ENCODE results near the gene ATP13A4.

ATP13A4 gene

DNA sequence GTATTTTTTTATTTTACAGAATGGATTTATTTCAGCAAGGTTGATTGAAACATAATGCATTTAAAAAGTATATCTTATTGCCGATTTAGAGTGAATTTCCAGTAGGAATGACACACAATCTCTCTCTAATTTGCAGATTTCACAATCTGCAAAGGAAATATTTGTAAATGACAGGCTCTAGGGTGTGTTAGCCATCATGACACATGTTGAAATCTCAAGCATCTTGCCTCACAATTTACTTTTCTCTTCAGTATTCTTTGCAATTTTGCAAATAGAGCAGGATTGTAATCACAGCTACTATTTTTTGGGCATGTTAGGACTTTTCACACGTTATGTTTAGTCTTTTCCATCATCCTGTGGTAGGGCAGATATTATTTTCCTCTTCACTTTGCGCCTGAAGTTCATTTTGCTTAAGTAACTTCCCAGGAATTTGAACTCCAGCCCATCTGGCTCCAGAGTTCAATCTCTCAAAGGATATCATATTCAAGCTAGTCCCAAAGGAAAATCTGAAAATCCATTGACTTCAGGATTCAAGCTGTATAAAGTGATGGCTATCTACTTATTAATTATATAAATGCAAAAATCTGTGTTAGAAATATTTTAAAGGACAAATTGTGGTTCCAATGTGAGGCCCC is 55.4 kb downstream of the ATP13A4 start:
- in situ Hi-C loops (cut with HindIII; ENCODE audit: low sequenced_read_pairs): no loop called here

GRCh38 chr3:193498215-193498614 is 56.5 kb downstream of the ATP13A4 start:
- in situ Hi-C loops (cut with HindIII; ENCODE audit: low sequenced_read_pairs): no loop called here

DNA sequence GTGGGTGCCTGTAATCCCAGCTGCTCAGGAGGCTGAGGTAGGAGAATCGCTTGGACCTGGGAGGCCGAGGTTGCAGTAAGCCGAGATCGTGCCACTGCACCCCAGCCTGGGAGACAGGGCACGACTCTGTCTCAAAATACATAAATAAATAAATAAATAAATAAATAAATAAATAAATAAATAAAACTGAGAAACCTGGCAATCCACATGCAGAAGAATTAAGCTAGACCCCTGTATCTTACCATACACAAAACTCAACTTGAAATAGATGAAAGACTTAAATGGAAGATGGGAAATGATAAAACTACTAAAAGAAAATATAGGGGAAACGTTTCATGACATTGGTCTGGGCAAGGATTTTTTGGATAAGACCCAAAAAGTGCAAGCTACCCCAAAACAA is 58.0 kb downstream of the ATP13A4 start:
- in situ Hi-C loops (cut with HindIII; ENCODE audit: low sequenced_read_pairs): no loop called here

DNA sequence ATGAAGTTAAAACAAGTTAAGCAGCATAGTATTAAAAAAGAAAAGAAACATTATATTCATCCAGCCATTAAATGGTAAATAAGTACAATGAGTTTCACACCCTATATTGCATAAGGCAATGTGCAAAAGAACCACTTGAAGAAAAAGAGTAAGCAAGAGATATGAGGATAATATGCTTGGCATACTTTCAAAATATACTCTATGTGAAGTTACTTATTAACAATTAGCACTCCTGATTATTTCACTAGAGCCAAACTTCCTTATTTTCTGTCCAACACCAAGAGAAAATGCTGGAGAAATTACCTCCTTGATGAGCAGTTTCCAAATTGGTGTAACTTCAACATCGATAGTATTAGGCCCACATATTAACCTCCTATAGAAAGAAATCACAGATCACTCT is 63.7 kb downstream of the ATP13A4 start:
- in situ Hi-C loops (cut with HindIII; ENCODE audit: low sequenced_read_pairs): no loop called here

- in situ Hi-C loops (cut with HindIII; ENCODE audit: low sequenced_read_pairs): no loop called here
Measured at GRCh38 chr3:193490580-193490979, 64.1 kb downstream of the ATP13A4 start.

DNA sequence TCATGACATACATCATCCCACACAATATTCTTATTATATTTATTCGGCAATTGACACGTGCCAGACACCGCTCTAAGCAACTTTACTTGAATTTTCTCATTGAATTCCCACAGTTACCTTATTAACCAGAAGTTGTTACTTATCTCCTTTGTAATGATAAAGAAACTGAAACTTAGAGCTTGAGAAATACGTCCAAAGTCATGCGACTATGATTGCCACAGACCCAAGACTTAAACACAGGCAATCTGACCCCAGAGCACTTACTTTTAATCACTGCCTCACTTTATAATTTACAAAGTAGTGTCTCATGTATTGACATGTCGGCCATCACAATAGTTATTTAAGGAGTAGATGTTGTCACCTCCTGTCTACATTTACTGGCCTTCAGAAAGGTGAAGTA is 64.7 kb downstream of the ATP13A4 start:
- in situ Hi-C loops (cut with HindIII; ENCODE audit: low sequenced_read_pairs): no loop called here

DNA sequence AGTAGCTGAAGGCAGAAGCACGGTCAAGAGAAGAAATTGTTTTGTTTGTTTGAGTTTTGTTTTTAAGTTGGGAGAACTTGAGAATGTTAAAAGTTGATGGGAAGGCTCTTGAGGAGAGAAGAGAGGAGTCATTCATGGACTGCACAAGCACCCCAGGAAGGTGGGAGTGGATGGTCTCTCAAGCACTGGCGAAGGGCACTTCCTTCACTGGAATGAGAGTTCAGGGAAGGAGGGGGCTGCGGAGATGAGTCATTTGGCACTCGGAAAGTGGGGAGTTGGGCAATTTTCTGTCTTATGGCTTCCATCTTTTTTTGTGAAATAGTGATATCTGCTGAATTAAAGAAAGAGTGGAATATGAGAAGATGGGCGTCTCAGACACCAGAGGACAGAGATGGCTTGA is 66.0 kb downstream of the ATP13A4 start:
- in situ Hi-C loops (cut with HindIII; ENCODE audit: low sequenced_read_pairs): no loop called here

- in situ Hi-C loops (cut with HindIII; ENCODE audit: low sequenced_read_pairs): no loop called here
Measured at GRCh38 chr3:193483988-193484539, 70.6 kb downstream of the ATP13A4 start.

DNA sequence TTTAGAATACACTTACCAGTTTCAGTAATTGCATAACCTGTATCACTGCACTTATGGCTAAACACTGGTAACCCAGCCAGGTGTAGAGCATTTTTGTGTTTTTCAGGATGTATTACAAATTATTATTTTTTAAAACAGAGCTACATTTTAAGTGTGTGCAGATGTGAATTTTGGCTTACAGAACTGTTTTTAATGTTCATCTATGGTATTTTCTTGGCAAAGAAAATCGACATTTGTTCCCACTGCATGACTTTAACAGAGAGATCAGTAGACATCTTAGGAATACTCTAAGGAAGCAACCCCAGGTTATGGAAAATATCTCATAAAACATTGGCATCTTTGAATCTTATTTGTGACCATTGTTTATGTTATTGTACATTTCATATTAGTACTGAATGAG is 73.3 kb downstream of the ATP13A4 start:
- in situ Hi-C loops (cut with HindIII; ENCODE audit: low sequenced_read_pairs): no loop called here

DNA sequence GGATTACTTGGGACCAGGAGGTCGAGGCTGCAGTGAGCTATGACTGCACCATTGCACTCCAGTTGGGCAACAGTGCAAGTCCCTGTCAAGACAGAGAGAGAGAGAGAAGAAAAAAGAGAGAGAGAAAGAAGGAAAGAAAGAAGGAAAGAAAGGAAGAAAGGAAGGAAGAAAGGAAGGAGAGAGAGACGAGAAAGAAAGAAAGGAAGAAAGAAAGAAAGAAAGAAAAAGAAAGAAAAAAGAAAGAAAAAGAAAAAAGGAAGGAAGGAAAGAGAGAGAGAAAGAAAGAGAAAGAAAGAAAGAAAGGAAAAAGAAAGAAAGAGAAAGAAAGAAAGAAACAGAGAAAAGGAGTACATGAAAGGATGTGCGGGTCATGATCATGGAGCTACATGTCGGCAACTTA is 80.2 kb downstream of the ATP13A4 start:
- in situ Hi-C loops (cut with HindIII; ENCODE audit: low sequenced_read_pairs): no loop called here

GRCh38 chr3:193470710-193471109 is 84.0 kb downstream of the ATP13A4 start:
- in situ Hi-C loops (cut with HindIII; ENCODE audit: low sequenced_read_pairs): no loop called here

GRCh38 chr3:193465992-193466608 is 88.6 kb downstream of the ATP13A4 start:
- in situ Hi-C loops (cut with HindIII; ENCODE audit: low sequenced_read_pairs): no loop called here

- in situ Hi-C loops (cut with HindIII; ENCODE audit: low sequenced_read_pairs): loop anchor here (5.0 kb wide), 1 partner anchor 47 kb away; no protein-coding TSS in a partner anchor
Measured at GRCh38 chr3:193464889-193465288, 89.8 kb downstream of the ATP13A4 start.

GRCh38 chr3:193457526-193457925 is 97.2 kb downstream of the ATP13A4 start:
- in situ Hi-C loops (cut with HindIII; ENCODE audit: low sequenced_read_pairs): no loop called here

GRCh38 chr3:193452338-193452737 is 102.4 kb downstream of the ATP13A4 start:
- in situ Hi-C loops (cut with HindIII; ENCODE audit: low sequenced_read_pairs): no loop called here

DNA sequence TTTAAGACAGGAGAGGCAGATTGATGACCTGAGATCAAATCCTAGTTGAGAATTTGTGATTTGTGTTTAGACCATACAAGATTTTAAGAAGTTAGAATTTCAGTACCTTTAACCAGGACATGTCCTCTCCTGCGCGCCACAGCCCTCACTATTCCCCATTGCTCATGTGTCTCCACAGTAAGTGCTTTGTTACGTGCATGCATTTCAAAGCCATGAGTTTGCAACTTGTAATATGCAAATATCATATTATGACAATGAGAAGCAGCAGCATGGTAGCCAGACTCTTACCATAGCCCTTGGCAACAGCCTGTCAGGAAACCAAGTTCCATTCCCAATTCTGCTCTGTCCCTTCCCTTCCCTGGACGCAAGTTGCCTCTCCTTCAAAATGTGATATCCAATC is 102.8 kb downstream of the ATP13A4 start:
- in situ Hi-C loops (cut with HindIII; ENCODE audit: low sequenced_read_pairs): no loop called here

- in situ Hi-C loops (cut with HindIII; ENCODE audit: low sequenced_read_pairs): no loop called here
Measured at GRCh38 chr3:193446965-193447602, 107.6 kb downstream of the ATP13A4 start.

- in situ Hi-C loops (cut with HindIII; ENCODE audit: low sequenced_read_pairs): no loop called here
Measured at GRCh38 chr3:193439423-193439822, 115.3 kb downstream of the ATP13A4 start.

- in situ Hi-C loops (cut with HindIII; ENCODE audit: low sequenced_read_pairs): no loop called here
Measured at GRCh38 chr3:193418576-193419373, 135.9 kb downstream of the ATP13A4 start.

DNA sequence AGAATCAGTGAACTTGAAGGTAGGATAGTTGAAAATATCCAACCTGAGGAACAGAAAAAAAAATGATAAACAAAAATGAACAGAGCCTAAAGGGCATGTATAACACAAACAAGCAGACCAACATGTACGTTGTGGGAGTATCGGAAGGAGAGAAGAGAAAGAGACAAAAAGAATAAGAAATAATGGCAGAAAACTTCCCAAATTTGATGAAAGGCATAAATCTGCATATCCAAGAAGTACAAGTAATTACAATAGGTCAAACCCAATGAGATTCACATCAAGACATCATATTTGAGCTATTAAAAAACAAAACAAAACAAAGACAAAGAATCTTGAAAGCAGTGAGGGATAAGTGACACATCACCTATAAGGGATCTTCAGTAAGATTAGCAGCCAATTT is 138.1 kb downstream of the ATP13A4 start:
- in situ Hi-C loops (cut with HindIII; ENCODE audit: low sequenced_read_pairs): no loop called here

DNA sequence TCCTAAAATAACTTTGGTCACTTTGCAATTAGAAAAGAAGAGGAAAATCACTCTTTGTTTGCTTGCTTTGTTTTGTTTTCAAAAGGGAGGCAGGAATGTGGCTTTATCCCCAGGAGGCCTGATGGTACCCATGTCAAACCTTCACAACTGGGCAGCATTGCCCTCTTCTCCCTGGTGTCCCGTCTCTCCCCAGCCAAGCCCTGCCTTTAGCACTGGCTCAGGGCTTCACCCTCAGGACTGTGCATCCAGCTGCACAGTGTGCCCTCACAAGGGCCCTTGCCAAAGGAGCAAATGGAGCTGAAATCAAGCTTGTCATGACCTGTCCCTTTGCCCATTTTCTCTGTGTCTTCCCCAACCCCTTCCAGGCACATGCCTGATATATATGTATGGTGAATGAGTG is 147.0 kb downstream of the ATP13A4 start:
- in situ Hi-C loops (cut with HindIII; ENCODE audit: low sequenced_read_pairs): no loop called here

Measured in endothelial cell of hepatic sinusoid (primary cell).